GM18511 (cell line): ENCODE data around the gene ARHGAP6.
"Not testable (repeated sequence)": the region's sequence is repeated elsewhere in the genome, so short reads cannot be mapped to it uniquely, and the experiment has no call there.

Experiments
- ATAC-seq: cut with Tn5 transposase; IDR thresholded peaks from one replicate; pipeline ENCODE4 v1.9.1; 2021; ENCODE audit warnings: mild to moderate bottlenecking, moderate library complexity; ENCODE audit not compliant: unreplicated experiment

ARHGAP6 gene

DNA sequence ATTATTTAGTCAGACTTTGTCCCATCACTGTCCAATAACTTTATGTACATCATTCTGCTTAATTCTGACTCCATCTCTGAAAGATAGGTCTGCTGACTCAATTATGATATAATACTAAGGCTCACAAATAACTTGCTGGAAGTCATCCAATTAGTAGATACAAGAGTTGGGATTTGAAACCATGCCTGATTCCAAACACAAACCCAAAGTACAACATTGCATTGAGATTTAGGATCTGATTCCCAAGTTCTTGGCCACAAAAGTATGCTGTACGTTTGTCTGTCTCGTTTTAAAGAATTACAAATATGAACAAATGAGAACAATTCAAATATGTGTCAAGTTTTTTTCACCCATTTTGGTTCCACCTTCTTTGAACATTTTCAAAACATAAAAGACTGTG, 263.8 kb downstream of the ARHGAP6 start:
- no peak for ATAC-seq

DNA sequence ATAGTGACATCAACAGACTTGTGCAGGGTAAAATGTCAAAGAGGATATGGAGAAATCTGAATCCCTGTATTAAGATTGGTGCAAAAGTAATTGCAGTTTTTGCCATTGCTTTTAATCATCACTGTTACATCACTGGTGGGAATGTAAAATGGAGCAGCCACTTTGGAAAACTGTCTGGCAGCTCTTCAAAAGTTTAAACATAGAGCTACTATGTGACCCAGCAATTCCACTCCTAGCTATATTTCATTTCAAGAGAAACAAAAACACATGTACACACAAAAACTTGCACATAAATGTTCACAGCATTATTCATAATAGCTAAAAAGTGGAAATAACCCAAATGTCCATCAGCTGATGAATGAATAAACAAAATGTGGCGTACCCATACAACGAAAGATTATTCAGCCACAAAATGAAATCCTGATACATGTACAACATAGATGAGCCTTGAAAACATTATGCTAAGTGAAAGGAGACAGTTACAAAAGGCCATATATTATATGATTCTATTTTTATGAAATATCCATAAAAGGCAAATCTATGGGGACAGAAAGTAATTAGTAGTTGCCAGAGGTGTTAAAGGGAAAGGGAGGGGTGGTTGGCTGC, 266.1 kb downstream of the ARHGAP6 start:
- no peak for ATAC-seq

DNA sequence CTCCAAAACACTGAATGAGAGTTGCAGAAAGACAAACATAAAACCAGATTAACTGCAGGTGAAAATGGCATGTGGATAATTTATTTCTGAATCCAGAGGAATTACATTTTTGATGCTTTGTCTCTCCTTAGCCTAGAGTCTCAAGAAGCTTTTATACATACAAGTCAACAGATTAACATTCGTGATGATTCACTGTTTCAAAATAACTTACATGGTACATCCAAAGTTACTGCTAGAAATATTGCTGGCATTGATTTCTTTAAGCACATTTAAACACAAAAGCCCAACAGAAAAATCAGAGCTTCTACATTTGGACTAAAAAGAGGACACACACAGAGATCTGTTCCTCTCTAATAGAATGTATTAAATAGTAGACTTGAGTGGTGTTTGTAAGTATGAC, 266.9 kb downstream of the ARHGAP6 start:
- ATAC-seq: no peak

DNA sequence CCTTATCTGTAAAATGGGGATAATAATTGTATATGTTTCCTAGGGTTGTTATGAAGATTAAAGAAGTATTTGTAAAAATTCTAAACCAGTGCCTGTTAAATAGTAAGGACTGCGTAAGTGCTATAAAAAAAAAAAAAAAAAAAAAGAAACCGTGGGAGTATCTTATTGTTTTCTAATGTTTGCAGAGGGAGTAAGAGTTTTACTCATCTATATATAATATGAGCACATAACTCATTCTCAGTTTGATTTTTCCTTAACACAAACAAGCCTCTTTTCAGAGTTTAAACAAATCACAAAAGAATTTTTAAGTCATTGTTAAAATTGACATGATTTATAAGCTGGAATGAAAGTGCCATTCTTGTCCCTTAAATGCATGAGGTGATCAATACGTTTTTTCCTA, 267.6 kb downstream of the ARHGAP6 start:
- no peak for ATAC-seq

DNA sequence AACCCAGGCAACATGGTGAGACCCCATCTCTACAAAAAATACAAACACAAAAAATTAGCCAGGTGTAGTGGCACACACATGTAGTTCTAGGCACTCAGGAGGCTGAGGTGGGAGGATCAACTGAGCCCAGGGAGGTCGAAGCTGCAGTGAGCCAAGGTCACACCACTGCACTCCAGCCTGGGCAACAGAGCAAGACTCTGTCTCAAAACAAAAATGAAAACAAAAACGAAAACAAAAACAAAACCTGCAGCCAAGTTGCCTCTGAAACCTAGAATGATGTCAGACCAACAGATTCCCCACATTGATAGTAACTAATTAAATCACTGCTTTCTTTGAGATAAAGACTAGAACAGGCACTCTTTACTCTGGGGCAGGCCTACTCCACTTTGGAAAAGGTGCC, 268.0 kb downstream of the ARHGAP6 start:
- ATAC-seq: peak; percentile 76

DNA sequence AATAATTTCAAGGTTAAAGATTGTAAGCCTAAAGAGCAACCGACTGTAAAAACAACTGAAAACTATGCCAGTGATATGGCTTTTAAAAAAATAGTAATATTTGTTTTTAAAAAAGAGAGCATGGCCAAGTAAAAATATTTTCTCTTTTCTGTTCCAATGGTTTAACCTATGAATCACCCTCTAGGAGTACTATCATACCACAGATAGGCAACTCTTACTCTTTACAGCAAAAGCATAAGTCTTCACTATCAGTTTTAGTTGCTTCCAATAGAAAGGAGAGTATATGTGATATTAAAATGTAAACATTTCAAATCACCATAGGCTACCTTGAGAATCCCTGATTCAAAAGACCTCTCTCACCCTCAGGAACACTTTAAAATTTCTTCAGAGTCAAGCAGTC, 269.9 kb downstream of the ARHGAP6 start:
- ATAC-seq: no peak

DNA sequence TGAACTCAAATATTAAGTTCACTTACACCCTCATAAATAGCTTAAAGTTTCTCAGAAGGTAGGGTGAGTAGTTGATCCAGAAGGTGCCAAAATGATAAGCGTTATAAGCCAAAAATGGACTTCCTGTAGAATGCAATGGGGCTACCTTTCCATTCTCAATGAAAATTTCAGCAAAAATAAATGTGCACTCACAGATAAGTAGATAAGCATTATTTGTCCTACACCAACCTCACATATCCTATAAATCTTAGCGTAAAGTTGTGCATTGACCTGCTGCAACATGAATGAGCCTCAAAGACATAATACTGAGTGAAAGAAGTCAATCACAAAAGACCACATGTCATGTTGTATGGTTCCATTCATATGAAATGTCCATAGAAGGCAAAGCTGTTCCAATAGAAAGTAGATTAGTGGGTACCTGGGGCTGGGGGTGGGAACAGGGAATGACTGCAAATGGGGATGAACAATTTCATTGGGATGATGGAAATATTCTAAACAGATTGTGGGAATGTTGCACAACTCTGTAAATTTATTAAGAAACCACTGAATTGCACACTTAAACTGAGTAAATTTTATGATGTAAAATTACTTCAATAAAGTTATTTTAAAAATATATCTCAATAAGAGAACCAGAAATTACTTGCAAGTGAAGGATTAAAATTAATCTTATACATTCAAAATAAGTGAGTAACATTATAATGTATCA, 271.6 kb downstream of the ARHGAP6 start:
- ATAC-seq: no peak

DNA sequence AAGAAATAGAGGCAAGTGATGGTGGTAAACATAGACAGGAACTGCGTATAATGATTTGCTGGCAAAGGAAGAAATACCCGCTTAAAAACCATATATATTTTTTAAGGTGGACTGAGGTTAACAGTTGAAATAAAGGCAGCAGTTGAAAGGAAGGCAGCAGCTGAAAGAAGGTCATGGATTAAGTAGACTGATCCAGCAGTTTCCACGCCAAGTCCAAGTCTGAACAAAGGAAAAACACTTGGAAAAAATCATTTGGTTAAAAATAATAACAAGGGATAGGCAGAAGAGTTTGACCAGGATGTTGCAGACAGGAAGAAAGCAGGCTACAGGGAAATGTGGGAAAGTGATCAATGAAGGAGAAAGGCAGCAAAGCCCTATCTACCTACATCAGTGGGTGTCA, 278.9 kb downstream of the ARHGAP6 start:
- no peak for ATAC-seq

DNA sequence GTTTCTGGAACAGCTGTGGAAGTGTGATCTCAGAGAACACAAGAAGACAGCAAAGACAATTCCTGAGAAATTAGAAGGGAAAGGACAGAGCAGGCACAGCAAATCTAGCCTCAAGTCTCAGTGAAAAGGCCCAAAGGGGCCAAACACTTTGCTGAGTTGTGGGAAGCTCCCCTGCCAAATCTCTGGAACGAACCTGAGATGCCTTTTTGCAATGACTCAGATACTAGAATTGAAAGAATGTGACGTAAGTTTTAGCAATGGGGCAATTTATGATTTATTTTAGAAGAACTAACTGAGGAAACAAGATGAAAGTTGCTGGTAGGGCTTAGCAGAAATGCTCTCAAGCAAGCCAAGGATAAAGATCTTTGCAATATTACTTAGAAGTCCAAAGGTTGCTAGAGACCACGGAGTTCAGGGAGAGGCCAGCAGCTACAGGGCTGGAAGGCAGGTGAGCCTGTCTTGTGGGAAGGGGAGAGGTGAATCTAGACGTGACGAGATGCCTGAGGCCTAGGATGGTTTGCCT, 279.7 kb downstream of the ARHGAP6 start:
- peak; percentile 64 for ATAC-seq

DNA sequence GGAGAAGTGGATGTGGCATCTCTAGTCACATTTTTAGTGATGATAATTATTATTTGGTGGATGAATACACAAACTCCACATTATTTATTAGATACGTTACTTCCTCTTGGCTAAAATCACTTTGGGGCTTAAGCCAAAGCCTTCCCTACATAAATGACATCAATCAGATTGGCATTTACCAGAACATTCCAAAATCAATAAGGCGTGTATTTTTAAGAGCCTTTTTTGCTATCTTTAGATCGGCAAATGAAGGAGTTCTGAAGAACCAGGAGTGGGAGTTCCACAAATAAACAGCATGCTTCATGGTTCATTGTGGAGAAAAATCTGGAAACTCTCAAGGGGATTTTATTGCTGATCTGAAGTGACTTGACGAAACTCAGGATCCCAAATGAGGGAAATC, 282.8 kb downstream of the ARHGAP6 start:
- no peak for ATAC-seq

DNA sequence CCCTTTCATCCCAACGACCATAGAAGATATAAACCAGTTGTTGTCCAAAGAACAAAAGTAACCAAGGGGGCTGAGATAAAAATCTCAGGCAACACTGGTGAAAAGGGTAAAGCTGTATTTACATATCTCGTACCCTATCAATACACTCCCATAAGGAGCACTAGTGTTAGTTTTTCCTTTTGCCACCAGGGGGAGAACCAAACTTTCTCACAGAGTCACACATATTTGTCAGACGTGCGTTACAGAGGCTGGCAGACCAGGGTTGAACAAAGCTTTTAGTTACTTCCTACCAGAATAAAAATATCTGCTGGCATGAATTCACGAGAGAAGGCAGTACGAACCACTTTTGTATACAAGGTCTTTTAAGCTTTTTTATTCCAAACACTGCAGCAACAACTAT, 284.3 kb downstream of the ARHGAP6 start:
- ATAC-seq: peak; percentile 82

DNA sequence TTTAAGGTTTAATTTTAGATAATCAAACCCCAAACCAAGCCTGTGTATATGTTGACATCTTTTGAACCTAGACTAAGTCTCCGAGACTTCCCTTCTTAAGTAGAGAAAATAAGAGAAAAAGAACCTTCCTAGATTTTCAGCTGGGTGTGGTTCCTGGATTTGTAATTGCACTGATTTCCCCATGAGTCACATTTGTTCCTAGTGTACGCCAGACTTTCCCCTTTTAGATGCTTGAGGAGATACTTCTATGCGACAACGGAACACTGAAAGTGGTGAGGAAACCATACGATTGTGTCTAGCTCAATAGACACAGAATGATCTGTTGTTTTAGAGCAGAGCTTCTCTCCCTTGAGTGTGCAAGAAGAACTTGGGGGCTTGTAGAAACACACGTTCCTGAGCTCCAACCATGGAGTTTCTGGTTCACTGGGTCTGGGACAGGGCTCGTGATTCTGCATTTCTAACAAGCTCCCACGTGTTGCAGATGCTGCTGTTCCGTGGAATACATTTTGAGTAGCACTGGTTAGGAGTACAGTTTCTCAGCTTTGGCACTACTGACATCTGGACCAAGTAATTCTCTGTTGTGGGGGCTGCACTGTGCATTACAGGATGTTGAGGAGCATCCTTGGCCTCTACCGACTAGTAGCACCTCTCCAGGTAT, 285.4 kb downstream of the ARHGAP6 start:
- no peak for ATAC-seq

DNA sequence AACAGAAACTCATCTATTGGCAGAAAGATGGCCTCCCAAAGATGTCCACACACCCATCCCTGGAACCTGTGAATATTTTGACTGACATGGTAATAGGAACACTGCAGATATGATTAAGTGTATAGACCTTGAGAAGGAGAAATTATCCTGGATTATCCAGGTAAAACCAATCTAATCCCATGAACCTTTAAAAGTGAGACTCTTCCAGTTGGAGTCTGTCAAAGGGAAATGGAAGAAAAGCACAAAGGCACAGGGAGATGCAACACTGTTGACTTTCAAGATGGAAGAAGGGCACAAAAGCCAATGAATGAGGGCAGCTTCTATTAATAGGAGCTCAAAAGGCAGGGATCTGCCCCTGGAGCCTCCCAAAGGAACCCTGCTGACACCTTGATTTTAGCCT, 289.6 kb downstream of the ARHGAP6 start:
- no peak for ATAC-seq

DNA sequence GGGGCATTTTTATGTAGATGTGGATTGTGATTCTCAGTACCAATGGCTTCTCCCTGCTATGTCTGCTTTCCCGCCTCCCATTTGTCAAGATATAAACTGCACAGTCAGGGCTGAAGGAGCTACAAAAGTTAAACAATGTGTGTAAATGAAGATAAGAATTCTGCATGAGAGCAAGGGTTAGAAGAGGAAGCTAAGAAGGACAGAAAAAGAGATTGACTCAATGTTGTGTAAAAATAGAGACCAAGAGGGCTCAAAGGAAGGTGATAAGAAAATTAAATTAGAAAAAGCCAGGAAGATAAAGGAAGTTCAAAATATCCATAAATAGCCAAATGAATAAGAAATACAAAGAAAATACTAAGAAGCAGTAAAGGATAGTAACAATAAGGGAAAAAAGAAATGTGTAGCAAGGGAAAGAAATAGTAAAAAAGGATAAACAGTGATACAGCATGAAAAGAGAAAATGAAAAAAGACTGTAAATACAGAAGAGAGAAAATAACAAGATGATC, 290.1 kb downstream of the ARHGAP6 start:
- no peak for ATAC-seq

DNA sequence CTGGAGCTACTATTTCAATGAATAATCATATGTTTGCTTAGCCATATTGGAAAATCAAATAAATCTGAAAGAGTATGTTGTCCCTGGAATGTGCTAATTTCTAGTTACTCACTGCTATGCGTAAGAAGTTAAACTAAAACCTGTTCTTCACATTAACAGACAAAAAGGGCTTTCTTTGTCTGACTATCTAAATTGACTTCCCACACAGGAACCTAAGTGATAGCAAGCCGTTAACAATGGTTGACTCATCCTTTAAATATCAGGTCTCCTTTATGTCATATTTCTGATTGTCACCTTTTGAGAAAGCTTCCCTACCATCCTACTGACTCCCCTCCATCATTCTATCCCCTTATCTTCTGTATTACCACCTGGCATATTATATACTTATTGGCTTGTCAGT, 291.1 kb downstream of the ARHGAP6 start:
- no peak for ATAC-seq

DNA sequence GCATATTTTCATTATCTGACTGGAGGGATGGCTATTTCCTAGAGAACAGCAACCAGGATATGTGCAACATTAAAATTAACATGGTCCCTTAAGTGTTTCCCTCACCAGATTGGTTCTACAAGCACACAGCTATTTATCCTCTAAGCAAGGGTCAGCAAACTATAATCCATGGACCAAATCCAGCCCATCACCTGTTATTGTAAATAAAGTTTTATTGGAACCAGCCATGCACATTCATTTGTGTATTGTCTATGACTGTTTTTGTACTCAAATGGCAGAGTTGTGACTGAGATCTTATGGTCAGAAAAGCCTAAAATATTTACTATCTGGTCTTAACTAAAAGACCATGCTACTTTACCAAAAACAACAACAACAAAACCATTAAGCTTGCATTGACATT, 294.6 kb downstream of the ARHGAP6 start:
- ATAC-seq: no peak

DNA sequence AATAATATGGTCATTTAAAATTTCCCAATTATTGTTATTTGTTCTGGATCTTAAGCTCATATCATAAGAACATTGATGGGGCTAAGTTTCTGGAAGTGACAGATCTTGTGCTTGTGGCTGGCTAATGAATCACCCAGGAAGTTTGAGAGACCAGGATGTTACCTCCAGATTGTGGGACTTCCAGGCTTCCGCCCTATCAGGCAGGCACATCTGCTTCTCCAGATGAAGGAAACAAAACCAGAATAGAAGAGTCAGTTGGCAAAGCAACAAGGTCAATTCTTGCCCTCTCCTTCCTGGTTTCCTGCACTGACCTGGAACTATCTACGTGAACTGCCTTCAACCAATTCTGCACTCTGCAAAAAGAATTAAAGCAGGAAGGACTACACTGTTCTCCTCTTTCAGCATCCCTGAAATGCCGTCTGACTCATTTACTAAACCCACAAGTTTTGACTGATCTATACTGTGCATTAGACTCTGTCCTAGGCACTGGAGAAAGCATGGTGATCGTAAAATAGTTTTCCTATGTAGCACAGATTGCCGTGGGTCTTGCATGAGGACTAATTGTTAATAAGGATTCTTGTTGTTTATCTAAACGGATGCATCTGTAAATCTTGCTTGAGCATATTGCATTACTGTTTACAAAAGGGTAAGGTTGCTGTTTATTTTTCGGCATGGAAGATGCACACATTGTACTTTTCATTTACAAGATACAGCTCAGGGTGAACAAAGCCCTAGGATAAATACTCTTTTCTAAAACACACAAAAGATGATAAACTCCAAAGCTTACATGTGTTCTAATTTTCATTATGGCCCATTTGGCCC, 297.9 kb downstream of the ARHGAP6 start:
- no peak for ATAC-seq

DNA sequence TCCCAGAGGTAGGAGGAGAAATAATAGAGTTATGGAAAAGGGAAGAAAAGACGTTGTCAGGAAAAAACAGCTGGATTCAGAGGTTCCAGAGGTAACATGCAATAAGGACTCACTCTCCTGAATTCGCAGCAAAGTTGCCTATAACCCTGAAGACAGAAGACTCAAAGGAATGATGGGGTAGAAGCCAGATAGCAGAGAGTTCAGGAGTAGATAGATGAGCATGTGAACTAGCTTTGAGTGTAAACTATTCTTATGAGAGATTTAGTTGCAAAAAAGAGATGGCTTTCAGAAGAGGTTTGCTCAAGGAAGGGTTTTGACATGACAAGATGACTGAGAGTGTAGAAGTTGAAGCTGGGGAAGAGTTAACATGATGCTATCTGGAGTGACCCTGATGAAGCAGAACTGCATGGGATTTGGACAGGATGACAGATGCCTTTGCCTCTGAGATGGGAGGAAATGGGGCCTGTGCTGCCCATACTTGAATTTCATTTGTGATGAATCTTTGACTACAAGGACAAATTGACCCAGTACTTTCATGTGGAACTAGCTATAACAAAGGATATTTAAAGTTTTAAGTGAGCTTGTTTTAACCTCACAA, 298.6 kb downstream of the ARHGAP6 start:
- ATAC-seq: no peak

DNA sequence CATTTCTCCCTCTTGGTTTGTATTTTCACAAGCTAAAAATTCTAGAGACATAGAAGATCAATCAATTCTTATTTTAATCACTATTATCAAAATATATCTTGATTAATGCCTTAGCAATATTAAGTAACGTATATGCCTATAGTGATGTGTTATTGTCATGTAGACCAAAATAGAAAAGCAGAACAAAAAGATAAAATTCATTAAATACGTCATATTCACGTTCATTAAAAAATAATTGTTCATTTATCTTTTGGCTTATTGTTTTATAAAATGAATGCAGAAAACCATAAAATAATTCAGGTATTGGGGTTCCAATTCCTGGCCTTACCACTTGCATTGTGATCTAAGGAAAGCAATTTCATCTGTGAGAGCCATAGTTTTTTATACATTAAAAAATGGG, 300.3 kb downstream of the ARHGAP6 start:
- ATAC-seq: no peak

DNA sequence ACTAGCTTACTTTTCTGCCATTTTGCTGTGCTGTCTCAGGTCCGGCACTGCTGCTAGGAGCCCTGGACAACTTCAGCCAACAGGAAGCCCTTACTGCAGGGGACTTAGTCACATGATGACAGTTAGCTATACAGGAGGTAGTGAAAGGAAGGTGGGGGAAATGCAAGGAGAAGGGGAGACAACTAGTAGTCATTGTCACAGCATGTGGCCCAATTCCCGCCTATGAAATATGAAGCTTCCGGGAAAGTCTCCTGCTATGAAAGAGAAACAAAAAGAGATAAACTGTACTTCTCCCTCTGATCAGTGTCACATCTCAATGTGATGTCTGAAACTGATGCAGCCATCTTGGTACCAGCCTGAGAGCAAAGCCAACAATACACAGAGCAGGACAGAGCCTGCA, 300.9 kb downstream of the ARHGAP6 start:
- ATAC-seq: no peak

DNA sequence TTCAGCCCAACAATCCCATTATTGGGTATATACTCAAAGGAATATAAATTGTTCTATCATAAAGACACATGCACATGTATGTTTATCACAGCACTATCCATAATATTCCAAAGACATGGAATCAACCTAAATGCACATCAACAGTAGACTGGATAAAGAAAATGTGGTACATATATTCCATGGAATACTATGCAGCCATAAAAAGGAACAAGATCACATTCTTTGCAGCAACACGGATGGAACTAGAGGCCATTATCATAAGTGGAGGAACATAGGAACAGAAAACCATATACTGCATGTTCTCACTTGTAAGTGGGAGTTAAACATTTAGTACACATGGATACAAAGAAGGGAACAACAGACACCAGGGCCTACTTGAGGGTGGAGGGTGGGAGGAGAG, 301.9 kb downstream of the ARHGAP6 start:
- ATAC-seq: not testable (repeated sequence)
